Gastrocnemius medialis (tissue), 4 donors: Measurements from ENCODE around the gene EYS. TPM values are rescaled to one million over a fixed set of nuclear protein-coding genes. Genes with fewer than 3 reads are reported as not detected.

Experiments
- ATAC-seq, 2 donors: fragments of 150-250 bp; one replicate each; pipeline ENCODE4 v1.9.1; 2016
- DNase-seq, 2 donors: peaks; one replicate each; pipeline ENCODE4 v3.0.0-alpha.2; 2019
- H3K27ac ChIP-seq, 4 donors: fragments of 200-600 bp; sonication (generic); 1 replicate in 1 of 4; 2 replicates in 3 of 4; pipeline ENCODE4 v1.5.1; 2016 to 2018; ENCODE audit warnings: mild to moderate bottlenecking in 2 of 4, moderate library complexity in 1 of 4
- H3K27me3 ChIP-seq, 3 donors: fragments of 200-600 bp; sonication (generic) in 2 of 3; 1 replicate in 1 of 3; 2 replicates in 2 of 3; pipeline versions ENCODE4 v1.5.1 to v1.6.0; 2016 to 2019; ENCODE audit warnings: mild to moderate bottlenecking in 1 of 3, moderate library complexity in 1 of 3
- H3K36me3 ChIP-seq, 2 donors: fragments of 200-600 bp; sonication (generic) in 1 of 2; one replicate each; pipeline ENCODE4 v1.5.1; 2017 to 2018
- H3K4me1 ChIP-seq, 2 donors: fragments of 200-600 bp; sonication (generic) in 1 of 2; one replicate each; pipeline ENCODE4 v1.5.1; 2016 to 2017; ENCODE audit warnings: mild to moderate bottlenecking in 2 of 2
- H3K4me3 ChIP-seq, 4 donors: fragments of 200-600 bp; sonication (generic) in 3 of 4; 1 replicate in 1 of 4; 2 replicates in 3 of 4; pipeline ENCODE4 v1.5.1; 2016 to 2019; ENCODE audit warnings: mild to moderate bottlenecking in 2 of 4
- H3K9me3 ChIP-seq, 3 donors: fragments of 200-600 bp; sonication (generic) in 2 of 3; 1 replicate in 1 of 3; 2 replicates in 2 of 3; pipeline ENCODE4 v1.5.1; 2016 to 2019
- POLR2A ChIP-seq, 2 donors: fragments of 450-650 bp; IDR thresholded peaks; one replicate each; pipeline ENCODE4 v1.6.1; 2017; ENCODE audit warnings: antibody characterized with exemption in 2 of 2, mild to moderate bottlenecking in 2 of 2, moderate library complexity in 2 of 2
- in situ Hi-C, 4 donors: fragments of 200-750 bp; cut with MboI; loops; one replicate each; pipeline versions ENCODE4 v1.15.0 to v1.8.0; 2017; ENCODE audit warnings: low sequenced_read_pairs in 4 of 4
- intact Hi-C: fragments of 100-400 bp; cut with DNase I; formaldehyde crosslinking; loops from one replicate; pipeline ENCODE4 v1.15.1; 2023; ENCODE audit warnings: low total_unique reads
- total RNA-seq, 4 donors: library from RNA; depleted of rRNA; stranded (reverse); fragments of >200 nt; gene quantifications; one replicate each; pipeline versions ENCODE4 v1.1.0 to v1.2.3, GENCODE V29; 2016
- TF ChIP-seq, protein P1 (sequence below), 5 experiments: fragments of 450-650 bp in 3 of 5; fragments of 200-600 bp in 2 of 5; sonication (generic) in 2 of 5; IDR thresholded peaks in 4 of 5; conservative IDR thresholded peaks in 1 of 5; 1 replicate in 4 of 5; 2 replicates in 1 of 5; pipeline ENCODE4 v1.5.1; 2016 to 2019; ENCODE audit warnings: antibody characterized with exemption in 5 of 5, mild to moderate bottlenecking in 3 of 5, moderate library complexity in 3 of 5

EYS gene
- total RNA-seq, 4 donors from 2014 or later: 0.20 TPM; not detected in 3

DNA sequence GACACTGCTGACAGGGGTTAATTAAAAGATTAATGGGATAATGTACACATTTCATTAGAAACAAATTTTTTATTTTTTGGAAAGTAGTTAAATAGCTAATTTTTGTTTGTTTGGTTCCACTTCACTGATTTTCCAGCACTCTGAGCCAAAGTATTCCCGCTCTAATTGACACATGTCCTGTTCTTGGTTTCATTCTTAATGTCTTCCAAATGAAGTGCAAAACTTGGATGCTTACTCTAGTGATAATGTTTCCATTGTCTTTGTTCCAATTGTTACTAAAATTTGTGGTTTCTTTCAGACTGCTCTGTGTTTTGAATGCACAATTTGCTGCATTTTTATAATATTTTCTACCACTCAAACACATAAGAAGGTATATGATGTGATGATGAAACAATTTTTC, 1277.1 kb downstream of the EYS start:
- DNase-seq (no peak), ATAC-seq (no peak)
- intact Hi-C loops (no loop called here), in situ Hi-C loops (no loop called here)
- no peak overlapping the region for H3K27ac ChIP-seq
- no peaks in the 10 kb centered on the region for H3K27me3 ChIP-seq
- no peaks in the 10 kb centered on the region for H3K4me1 ChIP-seq
- H3K4me3 ChIP-seq: no peak overlapping the region
- no peaks in the 10 kb centered on the region for H3K36me3 ChIP-seq
- no peak for TF ChIP-seq POLR2A (IDR thresholded peaks at IDR 0.05)
- TF ChIP-seq, protein P1, sequence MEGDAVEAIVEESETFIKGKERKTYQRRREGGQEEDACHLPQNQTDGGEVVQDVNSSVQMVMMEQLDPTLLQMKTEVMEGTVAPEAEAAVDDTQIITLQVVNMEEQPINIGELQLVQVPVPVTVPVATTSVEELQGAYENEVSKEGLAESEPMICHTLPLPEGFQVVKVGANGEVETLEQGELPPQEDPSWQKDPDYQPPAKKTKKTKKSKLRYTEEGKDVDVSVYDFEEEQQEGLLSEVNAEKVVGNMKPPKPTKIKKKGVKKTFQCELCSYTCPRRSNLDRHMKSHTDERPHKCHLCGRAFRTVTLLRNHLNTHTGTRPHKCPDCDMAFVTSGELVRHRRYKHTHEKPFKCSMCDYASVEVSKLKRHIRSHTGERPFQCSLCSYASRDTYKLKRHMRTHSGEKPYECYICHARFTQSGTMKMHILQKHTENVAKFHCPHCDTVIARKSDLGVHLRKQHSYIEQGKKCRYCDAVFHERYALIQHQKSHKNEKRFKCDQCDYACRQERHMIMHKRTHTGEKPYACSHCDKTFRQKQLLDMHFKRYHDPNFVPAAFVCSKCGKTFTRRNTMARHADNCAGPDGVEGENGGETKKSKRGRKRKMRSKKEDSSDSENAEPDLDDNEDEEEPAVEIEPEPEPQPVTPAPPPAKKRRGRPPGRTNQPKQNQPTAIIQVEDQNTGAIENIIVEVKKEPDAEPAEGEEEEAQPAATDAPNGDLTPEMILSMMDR (IDR thresholded peaks at IDR 0.05 in 4 of 5, conservative IDR thresholded peaks at IDR 0.05 in 1 of 5): no peak
- H3K9me3 ChIP-seq: no peaks in the 10 kb centered on the region

DNA sequence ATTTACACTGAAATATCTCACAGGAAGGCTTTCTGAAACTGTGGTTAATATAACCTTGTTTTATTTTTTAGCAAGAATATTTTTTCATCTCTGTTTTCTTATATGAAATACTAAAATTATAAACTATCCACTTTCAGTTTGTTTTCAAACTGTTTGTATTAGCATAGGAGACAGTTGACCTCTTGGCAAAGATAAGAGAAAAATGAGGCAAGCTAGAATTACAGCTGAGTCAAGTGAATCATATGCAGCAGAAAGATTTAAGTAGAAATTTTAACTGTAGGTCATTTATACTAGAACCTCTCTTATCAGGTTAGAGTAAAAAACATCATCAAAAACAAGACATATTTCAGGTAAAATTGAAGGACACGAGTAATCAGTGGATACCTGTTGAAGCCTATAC, 1278.8 kb downstream of the EYS start:
- TF ChIP-seq, protein P1 (IDR thresholded peaks at IDR 0.05 in 4 of 5, conservative IDR thresholded peaks at IDR 0.05 in 1 of 5): no peak
- no peak for TF ChIP-seq POLR2A (IDR thresholded peaks at IDR 0.05)
- Histone ChIP-seq H3K27ac (no peak overlapping the region), H3K27me3 (no peaks in the 10 kb centered on the region), H3K4me1 (no peaks in the 10 kb centered on the region), H3K9me3 (no peaks in the 10 kb centered on the region), H3K4me3 (no peak overlapping the region), H3K36me3 (no peaks in the 10 kb centered on the region)
- no peak for ATAC-seq
- no peak for DNase-seq
- in situ Hi-C loops: no loop called here
- intact Hi-C loops: no loop called here

DNA sequence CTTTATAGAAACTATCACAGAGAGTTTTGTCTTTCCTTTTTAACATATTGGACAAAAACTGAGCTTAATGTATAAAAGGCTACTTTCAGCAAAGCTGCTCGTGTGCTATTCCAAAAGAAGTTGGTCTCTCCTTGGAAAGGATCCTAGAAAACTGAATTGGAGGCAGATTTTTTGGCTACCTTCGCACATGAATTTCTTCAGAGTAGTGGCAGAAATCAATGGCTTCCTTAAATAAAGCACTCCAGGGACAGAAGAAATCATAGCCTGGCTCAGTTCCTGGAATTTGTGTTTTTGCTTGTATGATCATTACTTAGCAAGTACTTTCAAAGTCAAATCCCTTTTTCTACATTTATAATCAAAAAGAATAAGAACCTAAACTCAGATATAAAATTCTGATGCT, 1291.1 kb downstream of the EYS start:
- Histone ChIP-seq H3K27ac (no peak overlapping the region), H3K4me1 (no peaks in the 10 kb centered on the region), H3K4me3 (no peak overlapping the region), H3K36me3 (no peaks in the 10 kb centered on the region), H3K9me3 (no peaks in the 10 kb centered on the region), H3K27me3 (no peaks in the 10 kb centered on the region)
- intact Hi-C loops: no loop called here
- TF ChIP-seq, protein P1 (IDR thresholded peaks at IDR 0.05 in 4 of 5, conservative IDR thresholded peaks at IDR 0.05 in 1 of 5): no peak
- no peak for TF ChIP-seq POLR2A (IDR thresholded peaks at IDR 0.05)
- no peak for DNase-seq
- ATAC-seq: no peak
- in situ Hi-C loops: no loop called here

DNA sequence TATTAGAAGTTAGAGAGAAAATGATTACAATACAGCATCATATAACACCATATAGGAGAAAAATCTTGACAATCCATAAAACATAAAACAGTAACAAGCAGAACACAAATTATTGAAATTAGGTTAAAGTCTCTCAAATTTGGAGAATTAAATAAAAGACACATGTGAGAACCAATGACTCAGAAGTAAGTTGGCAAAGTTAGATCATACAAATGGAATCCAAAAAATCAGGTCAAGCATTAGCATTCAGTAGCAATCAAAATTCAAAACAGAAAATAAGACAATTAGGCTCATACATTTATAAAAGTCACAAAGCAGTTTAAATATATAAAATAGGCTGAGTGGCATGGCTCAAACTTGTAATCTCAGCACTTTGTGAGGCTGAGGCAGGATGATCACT, 1295.8 kb downstream of the EYS start:
- no peak for ATAC-seq
- Histone ChIP-seq H3K27me3 (no peaks in the 10 kb centered on the region), H3K9me3 (no peaks in the 10 kb centered on the region), H3K27ac (no peak overlapping the region), H3K36me3 (no peaks in the 10 kb centered on the region), H3K4me1 (no peaks in the 10 kb centered on the region), H3K4me3 (no peak overlapping the region)
- DNase-seq: no peak
- in situ Hi-C loops (no loop called here), intact Hi-C loops (no loop called here)
- no peak for TF ChIP-seq POLR2A (IDR thresholded peaks at IDR 0.05)
- TF ChIP-seq, protein P1 (IDR thresholded peaks at IDR 0.05 in 4 of 5, conservative IDR thresholded peaks at IDR 0.05 in 1 of 5): no peak

DNA sequence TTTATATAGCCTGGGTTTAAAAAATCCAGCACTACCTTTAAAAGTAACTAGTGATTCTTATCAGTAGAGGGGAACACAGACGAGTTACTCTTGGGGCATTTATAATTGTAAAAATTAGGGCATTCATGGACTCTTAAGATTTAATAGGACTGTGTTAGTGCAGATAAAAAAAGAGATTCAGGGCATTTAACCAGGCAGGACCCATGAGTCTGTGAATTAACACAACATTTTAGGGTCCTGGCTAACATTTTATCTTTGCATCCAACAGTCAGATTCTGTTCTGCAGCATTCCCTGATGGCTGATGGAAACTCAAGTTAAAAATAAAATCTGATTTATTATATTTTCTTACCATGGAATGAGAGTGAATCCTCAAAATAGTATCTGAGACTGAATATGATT, 1297.1 kb downstream of the EYS start:
- ATAC-seq (no peak), DNase-seq (no peak)
- TF ChIP-seq POLR2A (IDR thresholded peaks at IDR 0.05): no peak
- TF ChIP-seq, protein P1 (IDR thresholded peaks at IDR 0.05 in 4 of 5, conservative IDR thresholded peaks at IDR 0.05 in 1 of 5): no peak
- no peaks in the 10 kb centered on the region for H3K27me3 ChIP-seq
- no peaks in the 10 kb centered on the region for H3K36me3 ChIP-seq
- no peak overlapping the region for H3K27ac ChIP-seq
- intact Hi-C loops (no loop called here), in situ Hi-C loops (no loop called here)
- H3K4me3 ChIP-seq: no peak overlapping the region
- no peaks in the 10 kb centered on the region for H3K9me3 ChIP-seq
- H3K4me1 ChIP-seq: no peaks in the 10 kb centered on the region
